ENCODE measurements around the gene GPR157.
"Not testable (repeated sequence)": the region's sequence is repeated elsewhere in the genome, so short reads cannot be mapped to it uniquely, and the experiment has no call there.

GPR157 gene

DNA sequence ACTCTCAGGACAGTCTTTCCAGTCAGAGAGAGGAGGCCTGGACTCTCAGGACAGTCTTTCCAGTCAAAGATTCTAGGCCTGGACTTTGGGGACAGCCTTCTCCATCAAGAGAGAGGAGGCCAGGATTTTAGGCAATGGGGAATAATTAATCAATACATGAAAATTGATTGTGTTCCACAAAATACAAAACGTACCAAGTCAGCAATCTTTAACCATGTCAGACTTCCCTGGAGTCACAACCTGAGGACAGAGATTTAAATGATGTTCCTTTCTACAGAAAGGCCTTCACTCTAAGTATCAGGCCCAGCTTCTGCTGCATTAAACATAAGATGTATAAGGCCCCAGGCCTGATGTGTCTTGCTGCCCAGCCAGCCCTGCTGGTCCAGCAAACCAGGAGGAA lies 27.0 kb upstream of the GPR157 start:
- H3K36me3 ChIP-seq (ENCODE audit: insufficient read depth, low read length): no peaks in the 10 kb centered on the region
- H3K4me3 ChIP-seq (ENCODE audit: low read length, poor library complexity, severe bottlenecking): no peak overlapping the region
- no peaks in the 10 kb centered on the region for H4K20me1 ChIP-seq (ENCODE audit: insufficient read depth, low read length, poor library complexity, severe bottlenecking)
- H2AFZ ChIP-seq (ENCODE audit: low read length): no peak overlapping the region
- no peaks in the 10 kb centered on the region for H3F3A ChIP-seq (ENCODE audit: low read depth)
- no peaks in the 10 kb centered on the region for H3K9me3 ChIP-seq (ENCODE audit: insufficient read depth, low read depth, low read length)
- no peaks in the 10 kb centered on the region for H3K9me2 ChIP-seq (replicated peaks; ENCODE audit: low read depth, low read length)
- H3K9ac ChIP-seq (ENCODE audit: low read depth, low read length, poor library complexity, severe bottlenecking): no peak overlapping the region
- no peaks in the 10 kb centered on the region for H3K79me2 ChIP-seq (ENCODE audit: insufficient read depth, low read length)
- no peaks in the 10 kb centered on the region for H3K4me1 ChIP-seq (ENCODE audit: insufficient read depth, low read length, poor library complexity, severe bottlenecking)
- no peak overlapping the region for H3K4me2 ChIP-seq (ENCODE audit: low read depth, low read length, poor library complexity, severe bottlenecking)
- no peaks in the 10 kb centered on the region for H3K27me3 ChIP-seq (ENCODE audit: insufficient read depth, low read length, poor library complexity, severe bottlenecking)
- TF ChIP-seq, protein P1, sequence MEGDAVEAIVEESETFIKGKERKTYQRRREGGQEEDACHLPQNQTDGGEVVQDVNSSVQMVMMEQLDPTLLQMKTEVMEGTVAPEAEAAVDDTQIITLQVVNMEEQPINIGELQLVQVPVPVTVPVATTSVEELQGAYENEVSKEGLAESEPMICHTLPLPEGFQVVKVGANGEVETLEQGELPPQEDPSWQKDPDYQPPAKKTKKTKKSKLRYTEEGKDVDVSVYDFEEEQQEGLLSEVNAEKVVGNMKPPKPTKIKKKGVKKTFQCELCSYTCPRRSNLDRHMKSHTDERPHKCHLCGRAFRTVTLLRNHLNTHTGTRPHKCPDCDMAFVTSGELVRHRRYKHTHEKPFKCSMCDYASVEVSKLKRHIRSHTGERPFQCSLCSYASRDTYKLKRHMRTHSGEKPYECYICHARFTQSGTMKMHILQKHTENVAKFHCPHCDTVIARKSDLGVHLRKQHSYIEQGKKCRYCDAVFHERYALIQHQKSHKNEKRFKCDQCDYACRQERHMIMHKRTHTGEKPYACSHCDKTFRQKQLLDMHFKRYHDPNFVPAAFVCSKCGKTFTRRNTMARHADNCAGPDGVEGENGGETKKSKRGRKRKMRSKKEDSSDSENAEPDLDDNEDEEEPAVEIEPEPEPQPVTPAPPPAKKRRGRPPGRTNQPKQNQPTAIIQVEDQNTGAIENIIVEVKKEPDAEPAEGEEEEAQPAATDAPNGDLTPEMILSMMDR (conservative IDR thresholded peaks at IDR 0.05; ENCODE audit: low read length): no peak
- no peak for TF ChIP-seq EZH2phosphoT487 (IDR thresholded peaks at IDR 0.05; ENCODE audit: borderline replicate concordance)

DNA sequence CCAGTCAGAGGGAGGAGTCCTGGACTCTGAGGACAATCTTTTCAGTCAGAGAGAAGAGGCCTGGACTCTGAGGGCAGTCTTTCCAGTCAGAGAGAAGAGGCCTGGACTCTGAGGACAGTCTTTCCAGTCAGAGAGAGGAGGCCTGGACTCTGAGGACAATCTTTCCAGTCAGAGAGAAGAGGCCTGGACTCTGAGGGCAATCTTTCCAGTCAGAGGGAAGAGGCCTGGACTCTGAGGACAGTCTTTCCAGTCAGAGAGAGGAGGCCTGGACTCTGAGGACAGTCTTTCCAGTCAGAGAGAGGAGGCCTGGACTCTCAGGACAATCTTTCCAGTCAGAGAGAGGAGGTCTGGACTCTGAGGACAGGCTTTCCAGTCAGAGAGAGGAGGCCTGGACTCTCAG lies 26.5 kb upstream of the GPR157 start:
- H3K79me2 ChIP-seq (ENCODE audit: insufficient read depth, low read length); H3K36me3 ChIP-seq (ENCODE audit: insufficient read depth, low read length); H3K4me1 ChIP-seq (ENCODE audit: insufficient read depth, low read length, poor library complexity, severe bottlenecking): not testable (repeated sequence)

DNA sequence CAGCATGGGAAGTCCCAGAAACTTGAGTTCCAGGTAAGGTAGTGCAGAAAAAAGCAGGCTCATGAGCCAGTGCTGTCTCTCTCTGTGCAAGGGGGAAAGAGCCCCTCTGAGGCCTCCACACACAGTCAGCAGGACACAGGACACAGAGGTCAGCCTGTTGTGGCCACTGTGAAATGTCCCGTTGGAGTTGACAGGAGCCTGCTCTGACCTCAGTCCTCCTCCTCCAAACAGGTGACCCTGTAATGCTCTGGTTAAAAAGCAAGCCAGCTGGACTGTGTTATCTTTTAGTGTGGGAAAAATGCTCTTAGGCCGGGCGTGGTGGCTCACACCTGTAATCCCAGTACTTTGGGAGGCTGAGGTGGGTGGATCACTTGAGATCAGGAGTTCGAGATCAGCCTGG lies 24.2 kb upstream of the GPR157 start:
- H3K79me2 ChIP-seq (ENCODE audit: insufficient read depth, low read length): no peaks in the 10 kb centered on the region
- H3F3A ChIP-seq (ENCODE audit: low read depth): no peaks in the 10 kb centered on the region
- no peak overlapping the region for H3K4me3 ChIP-seq (ENCODE audit: low read length, poor library complexity, severe bottlenecking)
- no peaks in the 10 kb centered on the region for H3K27me3 ChIP-seq (ENCODE audit: insufficient read depth, low read length, poor library complexity, severe bottlenecking)
- H3K4me1 ChIP-seq (ENCODE audit: insufficient read depth, low read length, poor library complexity, severe bottlenecking): no peaks in the 10 kb centered on the region
- no peak overlapping the region for H2AFZ ChIP-seq (ENCODE audit: low read length)
- no peaks in the 10 kb centered on the region for H3K9me2 ChIP-seq (replicated peaks; ENCODE audit: low read depth, low read length)
- no peak overlapping the region for H3K4me2 ChIP-seq (ENCODE audit: low read depth, low read length, poor library complexity, severe bottlenecking)
- no peaks in the 10 kb centered on the region for H4K20me1 ChIP-seq (ENCODE audit: insufficient read depth, low read length, poor library complexity, severe bottlenecking)
- no peaks in the 10 kb centered on the region for H3K9me3 ChIP-seq (ENCODE audit: insufficient read depth, low read depth, low read length)
- H3K36me3 ChIP-seq (ENCODE audit: insufficient read depth, low read length): no peaks in the 10 kb centered on the region
- H3K9ac ChIP-seq (ENCODE audit: low read depth, low read length, poor library complexity, severe bottlenecking): no peak overlapping the region
- TF ChIP-seq EZH2phosphoT487 (IDR thresholded peaks at IDR 0.05; ENCODE audit: borderline replicate concordance): no peak
- TF ChIP-seq, protein P1 (conservative IDR thresholded peaks at IDR 0.05; ENCODE audit: low read length): no peak

More for the DNA sequence above, 26.5 kb upstream of the GPR157 start:
- not testable (repeated sequence) for H3K9ac ChIP-seq (ENCODE audit: low read depth, low read length, poor library complexity, severe bottlenecking); H3K9me3 ChIP-seq (ENCODE audit: insufficient read depth, low read depth, low read length); H2AFZ ChIP-seq (ENCODE audit: low read length); H3F3A ChIP-seq (ENCODE audit: low read depth); H3K4me2 ChIP-seq (ENCODE audit: low read depth, low read length, poor library complexity, severe bottlenecking); H4K20me1 ChIP-seq (ENCODE audit: insufficient read depth, low read length, poor library complexity, severe bottlenecking); H3K4me3 ChIP-seq (ENCODE audit: low read length, poor library complexity, severe bottlenecking); H3K27me3 ChIP-seq (ENCODE audit: insufficient read depth, low read length, poor library complexity, severe bottlenecking); H3K9me2 ChIP-seq (replicated peaks; ENCODE audit: low read depth, low read length)

DNA sequence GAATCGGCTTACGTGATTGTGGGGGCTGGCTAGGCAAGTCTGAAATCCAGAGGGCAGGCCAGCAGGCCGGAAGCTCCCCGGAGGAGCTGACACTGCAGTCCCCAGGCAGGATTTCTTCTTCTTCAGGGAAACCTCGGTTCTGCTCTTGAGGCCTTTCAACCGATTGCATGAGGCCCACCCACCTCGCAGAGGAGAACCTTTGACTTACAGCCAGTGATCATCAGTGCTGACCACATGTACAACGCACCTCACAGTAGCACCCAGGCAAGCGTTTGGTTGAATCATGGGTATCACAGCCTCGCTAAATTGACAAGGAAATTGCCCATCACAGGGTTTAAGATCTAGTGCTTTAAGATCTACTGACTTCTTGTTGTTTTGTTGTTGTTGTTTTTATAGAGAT lies 23.6 kb upstream of the GPR157 start:
- TF ChIP-seq, protein P1 (conservative IDR thresholded peaks at IDR 0.05; ENCODE audit: low read length): no peak
- no peak for TF ChIP-seq EZH2phosphoT487 (IDR thresholded peaks at IDR 0.05; ENCODE audit: borderline replicate concordance)
- Histone ChIP-seq H3K4me2 (ENCODE audit: low read depth, low read length, poor library complexity, severe bottlenecking) (no peak overlapping the region), H3K27me3 (ENCODE audit: insufficient read depth, low read length, poor library complexity, severe bottlenecking) (no peaks in the 10 kb centered on the region), H3K9ac (ENCODE audit: low read depth, low read length, poor library complexity, severe bottlenecking) (no peak overlapping the region), H3K79me2 (ENCODE audit: insufficient read depth, low read length) (no peaks in the 10 kb centered on the region), H3K9me2 (replicated peaks; ENCODE audit: low read depth, low read length) (no peaks in the 10 kb centered on the region), H3F3A (ENCODE audit: low read depth) (no peaks in the 10 kb centered on the region), H3K4me3 (ENCODE audit: low read length, poor library complexity, severe bottlenecking) (no peak overlapping the region), H3K4me1 (ENCODE audit: insufficient read depth, low read length, poor library complexity, severe bottlenecking) (no peaks in the 10 kb centered on the region), H2AFZ (ENCODE audit: low read length) (no peak overlapping the region), H3K9me3 (ENCODE audit: insufficient read depth, low read depth, low read length) (no peaks in the 10 kb centered on the region), H3K36me3 (ENCODE audit: insufficient read depth, low read length) (no peaks in the 10 kb centered on the region), H4K20me1 (ENCODE audit: insufficient read depth, low read length, poor library complexity, severe bottlenecking) (no peaks in the 10 kb centered on the region)

Data from Loucy (cell line).